Right lobe of liver (tissue), 4 donors: ENCODE measurements around the gene SLC41A3.

ENCODE experiments used
- POLR2A ChIP-seq: fragments of 450-650 bp; IDR thresholded peaks from one replicate; pipeline ENCODE4 v1.6.1; 2017; ENCODE audit warnings: antibody characterized with exemption, mild to moderate bottlenecking
- TF ChIP-seq, protein P1 (sequence below), 4 donors: fragments of 200-600 bp in 3 of 4; fragments of 450-650 bp in 1 of 4; IDR thresholded peaks; one replicate each; pipeline versions ENCODE4 v1.5.1 to v1.8.0; 2016 to 2022; ENCODE audit warnings: antibody characterized with exemption in 4 of 4, mild to moderate bottlenecking in 2 of 4
- donor health status: DM: no; HTN: no; CAD: no.
- donor health status: DM: no; HTN: no; CAD: no.
- donor health status: DM: no; HTN: yes; CAD: no.

DNA sequence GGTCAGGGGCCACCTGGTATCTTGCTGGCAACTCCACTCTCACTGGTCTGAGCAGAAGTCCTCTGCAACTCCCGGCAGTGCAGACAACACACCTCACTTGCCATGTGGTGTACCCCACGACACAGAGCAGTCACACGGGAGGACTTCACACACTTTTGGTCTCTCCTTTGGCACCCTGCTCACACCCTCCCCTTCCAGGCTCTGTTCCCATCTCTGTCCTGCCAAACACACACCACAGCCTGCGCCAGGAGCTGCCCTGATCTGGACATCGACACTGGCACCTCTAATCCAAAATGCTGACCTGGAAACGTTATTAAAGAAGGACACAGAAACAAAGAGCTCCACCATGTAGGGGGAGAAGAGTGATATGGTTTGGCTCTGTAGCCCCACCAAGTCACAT is 57.2 kb downstream of the SLC41A3 start:
- TF ChIP-seq, protein P1, sequence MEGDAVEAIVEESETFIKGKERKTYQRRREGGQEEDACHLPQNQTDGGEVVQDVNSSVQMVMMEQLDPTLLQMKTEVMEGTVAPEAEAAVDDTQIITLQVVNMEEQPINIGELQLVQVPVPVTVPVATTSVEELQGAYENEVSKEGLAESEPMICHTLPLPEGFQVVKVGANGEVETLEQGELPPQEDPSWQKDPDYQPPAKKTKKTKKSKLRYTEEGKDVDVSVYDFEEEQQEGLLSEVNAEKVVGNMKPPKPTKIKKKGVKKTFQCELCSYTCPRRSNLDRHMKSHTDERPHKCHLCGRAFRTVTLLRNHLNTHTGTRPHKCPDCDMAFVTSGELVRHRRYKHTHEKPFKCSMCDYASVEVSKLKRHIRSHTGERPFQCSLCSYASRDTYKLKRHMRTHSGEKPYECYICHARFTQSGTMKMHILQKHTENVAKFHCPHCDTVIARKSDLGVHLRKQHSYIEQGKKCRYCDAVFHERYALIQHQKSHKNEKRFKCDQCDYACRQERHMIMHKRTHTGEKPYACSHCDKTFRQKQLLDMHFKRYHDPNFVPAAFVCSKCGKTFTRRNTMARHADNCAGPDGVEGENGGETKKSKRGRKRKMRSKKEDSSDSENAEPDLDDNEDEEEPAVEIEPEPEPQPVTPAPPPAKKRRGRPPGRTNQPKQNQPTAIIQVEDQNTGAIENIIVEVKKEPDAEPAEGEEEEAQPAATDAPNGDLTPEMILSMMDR (IDR thresholded peaks at IDR 0.05) = no peak
- TF ChIP-seq POLR2A = no peak
